K562 (cell line): ENCODE measurements around the gene CDX1. TPM values are rescaled to one million over a fixed set of nuclear protein-coding genes. Genes with fewer than 3 reads are reported as not detected.

ENCODE experiments used
- ATAC-seq: fragments of 200-7000 bp; cut with Tn5 transposase; 3 replicates; pipeline ENCODE4 v1.9.1; 2020; ENCODE audit warnings: moderate library complexity
- BruUV-seq: library from RNA; stranded (reverse); fragments of 400-500 nt; replicated peaks from 2 replicates; lab custom pipeline; 2021; lab: Mats Ljungman, UMichigan
- CTCF ChIA-PET: fragments of 300-600 bp; formaldehyde crosslinking; extraction: SDS; loops from one replicate; lab custom pipeline; 2021; ENCODE audit warnings: low intra/inter-chr PET ratio; lab: Yijun Ruan, JAX
- POLR2A ChIA-PET: fragments of 300-600, 350-650 bp; sonication (Branson Sonifier 250); formaldehyde crosslinking; extraction: SDS; loops from one replicate; lab custom pipeline; 2021; ENCODE audit warnings: antibody characterized with exemption, inconsistent platforms; lab: Yijun Ruan, JAX
- DNase-seq, 4 experiments: peaks; one replicate each; pipeline versions ENCODE4 v3.0.0 to v3.0.0-alpha.2; 2011 to 2018; ENCODE audit warnings: low spot score in 3 of 4, mixed read lengths in 3 of 4; ENCODE audit errors: extremely low read depth in 1 of 4
- FAIRE-seq: peaks from 2 replicates; lab custom pipeline; 2011; peaks lifted over from hg19 to GRCh38; lab: Jason Lieb, UNC
- H2AFZ ChIP-seq: 2 replicates; pipeline ENCODE4 v1.6.0; 2011; ENCODE audit warnings: low read depth, low read length, control low read depth, inconsistent platforms
- H3K27ac ChIP-seq: fragments of 200-600 bp; 3 replicates; pipeline ENCODE4 v1.8.0; 2011; ENCODE audit warnings: low read depth, mild to moderate bottlenecking, control low read depth, inconsistent platforms, low read length, moderate library complexity, mixed read lengths; ENCODE audit errors: extremely low read depth
- H3K27me3 ChIP-seq, 2 experiments: fragments of 300-600 bp in 1 of 2; 2 replicates in 1 of 2; 3 replicates in 1 of 2; pipeline versions ENCODE4 v1.6.0 to v1.8.0; 2011; ENCODE audit warnings: inconsistent platforms in 2 of 2, low read length in 2 of 2, mild to moderate bottlenecking in 1 of 2, mixed read lengths in 1 of 2, moderate library complexity in 1 of 2; ENCODE audit not compliant: control insufficient read depth in 2 of 2, insufficient read depth in 2 of 2
- H3K36me3 ChIP-seq: fragments of 300-600 bp; 3 replicates; pipeline ENCODE4 v1.8.0; 2011; ENCODE audit warnings: mild to moderate bottlenecking, low read length, inconsistent platforms; ENCODE audit not compliant: control insufficient read depth, insufficient read depth
- H3K4me1 ChIP-seq, 2 experiments: fragments of 200-600 bp in 1 of 2; replicated peaks in 1 of 2; 2 replicates in 1 of 2; 3 replicates in 1 of 2; pipeline versions ENCODE4 v1.5.1 to v1.8.0; 2011; ENCODE audit warnings: inconsistent platforms in 2 of 2, low read length in 2 of 2, mild to moderate bottlenecking in 1 of 2, mixed read lengths in 1 of 2, moderate library complexity in 1 of 2; ENCODE audit not compliant: control insufficient read depth in 2 of 2, insufficient read depth in 2 of 2
- H3K4me2 ChIP-seq: 2 replicates; pipeline ENCODE4 v1.6.1; 2011; ENCODE audit warnings: low read length, control low read depth, inconsistent platforms, mixed read lengths; ENCODE audit not compliant: insufficient read depth
- H3K4me3 ChIP-seq: fragments of 200-600 bp; sonication (generic), shearing (Covaris generic); 2 replicates; pipeline ENCODE4 v1.5.1; 2016; ENCODE audit warnings: control low read depth, inconsistent platforms
- H3K79me2 ChIP-seq: fragments of 200-600 bp; 3 replicates; pipeline ENCODE4 v1.8.0; 2011; ENCODE audit warnings: low read length, inconsistent platforms; ENCODE audit not compliant: control insufficient read depth, insufficient read depth
- H3K9ac ChIP-seq, 2 experiments: 2 replicates each; pipeline versions ENCODE4 v1.6.0 to v1.6.1; 2011; ENCODE audit warnings: low read depth in 2 of 2, low read length in 2 of 2, control low read depth in 1 of 2, inconsistent platforms in 1 of 2, mild to moderate bottlenecking in 1 of 2, mixed read lengths in 1 of 2; ENCODE audit not compliant: insufficient read depth in 1 of 2
- H3K9me1 ChIP-seq: one replicate; pipeline ENCODE4 v1.6.0; 2011; ENCODE audit warnings: inconsistent platforms, mild to moderate bottlenecking, low read length, moderate library complexity; ENCODE audit not compliant: control insufficient read depth, insufficient read depth
- H3K9me3 ChIP-seq: replicated peaks from 2 replicates; pipeline ENCODE4 v1.5.1; 2011; ENCODE audit warnings: low read depth, low read length, inconsistent platforms; ENCODE audit not compliant: control insufficient read depth, insufficient read depth
- H4K20me1 ChIP-seq: replicated peaks from 2 replicates; pipeline ENCODE4 v1.6.1; 2011; ENCODE audit warnings: low read length, inconsistent platforms, mixed read lengths; ENCODE audit not compliant: control insufficient read depth, insufficient read depth
- ATF1 ChIP-seq, 2 experiments: fragments of 450-650 bp in 1 of 2; IDR thresholded peaks; 2 replicates each; pipeline ENCODE4 v1.6.1; 2016; ENCODE audit warnings: missing compliant biosample characterization in 1 of 2, missing genetic modification characterization in 1 of 2
- CREB3L1 ChIP-seq: fragments of 450-650 bp; IDR thresholded peaks from 2 replicates; pipeline ENCODE4 v1.6.1; 2014; ENCODE audit warnings: low read depth, mild to moderate bottlenecking, moderate library complexity, borderline replicate concordance
- CREBBP ChIP-seq: IDR thresholded peaks from one replicate; pipeline ENCODE4 v1.6.1; 2012; ENCODE audit warnings: low read depth, mild to moderate bottlenecking, control low read depth, inconsistent platforms, low read length
- CREM ChIP-seq: IDR thresholded peaks from 2 replicates; pipeline ENCODE4 v1.6.1; 2014; ENCODE audit warnings: antibody characterized with exemption, low read depth
- HNRNPL ChIP-seq: fragments of 200-400 bp; formaldehyde crosslinking; IDR thresholded peaks from 2 replicates; pipeline ENCODE4 v1.6.1; 2017; ENCODE audit warnings: low read depth, mild to moderate bottlenecking, low read length
- MNT ChIP-seq, 2 experiments: fragments of 450-650 bp; conservative IDR thresholded peaks; 2 replicates each; pipeline ENCODE4 v1.6.1; 2017; ENCODE audit warnings: mild to moderate bottlenecking in 2 of 2, moderate library complexity in 2 of 2
- NR2C1 ChIP-seq, 2 experiments: fragments of 450-650 bp; IDR thresholded peaks; 2 replicates each; pipeline ENCODE4 v1.6.1; 2017; ENCODE audit warnings: mild to moderate bottlenecking in 2 of 2, antibody characterized with exemption in 1 of 2, inconsistent platforms in 1 of 2, missing compliant biosample characterization in 1 of 2, missing genetic modification characterization in 1 of 2
- PHF20 ChIP-seq: fragments of 450-650 bp; IDR thresholded peaks from 2 replicates; pipeline ENCODE4 v1.6.1; 2018; ENCODE audit not compliant: partially characterized antibody
- PRDM10 ChIP-seq: fragments of 450-650 bp; IDR thresholded peaks from 2 replicates; pipeline ENCODE4 v1.6.1; 2018; ENCODE audit not compliant: partially characterized antibody
- RAD21 ChIP-seq, 2 experiments: fragments of 250-450 bp in 1 of 2; fragments of 450-650 bp in 1 of 2; sonication (Bioruptor Pico) in 1 of 2; formaldehyde crosslinking in 1 of 2; IDR thresholded peaks in 1 of 2; conservative IDR thresholded peaks in 1 of 2; 2 replicates each; pipeline versions ENCODE4 v1.4.0 to v1.8.0; 2020 to 2022; ENCODE audit warnings: mild to moderate bottlenecking in 2 of 2, moderate library complexity in 1 of 2
- TBL1XR1 ChIP-seq, 2 experiments: IDR thresholded peaks; 2 replicates each; pipeline ENCODE4 v1.6.1; 2012; ENCODE audit warnings: improper control_type of control experiment in 2 of 2, low read length in 2 of 2, mild to moderate bottlenecking in 1 of 2
- ZBTB17 ChIP-seq: fragments of 450-650 bp; formaldehyde crosslinking; IDR thresholded peaks from 2 replicates; pipeline ENCODE4 v1.4.0; 2020; ENCODE audit warnings: mild to moderate bottlenecking
- ZKSCAN3 ChIP-seq: fragments of 250-450 bp; sonication (Bioruptor Pico); IDR thresholded peaks from 2 replicates; pipeline ENCODE4 v1.4.0; 2020
- WGBS: fragments of 100-300 bp; shearing (Covaris generic); methylation state at CpG from one replicate; pipeline ENCODE4 v1.1.6; 2016; ENCODE audit warnings: low coverage, mixed read lengths; ENCODE audit not compliant: insufficient coverage; ENCODE audit errors: missing lambda C conversion rate; 5-methylcytosine and 5-hydroxymethylcytosine counted together
- in situ Hi-C: fragments of 300-500 bp; cut with MboI; formaldehyde crosslinking; loops from 4 replicates; pipeline ENCODE4 v1.15.0; 2018; ENCODE audit warnings: inconsistent platforms, mixed read lengths
- intact Hi-C: fragments of 100-400 bp; cut with micrococcal nuclease; formaldehyde crosslinking; loops from 2 replicates; pipeline ENCODE4 v1.14.2; 2022
- polyA plus RNA-seq, 8 experiments: library from polyadenylated mRNA; depleted of rRNA in 4 of 8; stranded (reverse) in 5 of 8; unstranded in 3 of 8; fragments of >200 nt; fragmentation: Nextera tagmentation in 2 of 8; fragmentation: Illumina TruSeq in 1 of 8; extraction: Ambion mirVana in 2 of 8; extraction: Trizol in 1 of 8; gene quantifications; 2 replicates each; pipeline versions ENCODE4 v1.2.1 to v1.2.3, GENCODE V29; 2011 to 2014; ENCODE audit warnings: inconsistent platforms in 1 of 8, missing spikeins in 1 of 8
- total RNA-seq, 7 experiments: library from RNA; depleted of rRNA in 6 of 7; stranded (reverse); fragments of >200 nt in 6 of 7; fragmentation: Illumina TruSeq in 2 of 7; extraction: Trizol in 2 of 7; gene quantifications; 2 replicates each; pipeline versions ENCODE4 v1.2.1 to v1.2.3, GENCODE V29; 2011 to 2021; ENCODE audit warnings: low replicate concordance in 1 of 7

The CDX1 gene
- total and polyA plus RNA-seq, 9 of the 15 experiments (the other 6 are each of a cell fraction or from before 2014, with no cell fraction given): 0.06 to 0.16 TPM; not detected in 7

DNA sequence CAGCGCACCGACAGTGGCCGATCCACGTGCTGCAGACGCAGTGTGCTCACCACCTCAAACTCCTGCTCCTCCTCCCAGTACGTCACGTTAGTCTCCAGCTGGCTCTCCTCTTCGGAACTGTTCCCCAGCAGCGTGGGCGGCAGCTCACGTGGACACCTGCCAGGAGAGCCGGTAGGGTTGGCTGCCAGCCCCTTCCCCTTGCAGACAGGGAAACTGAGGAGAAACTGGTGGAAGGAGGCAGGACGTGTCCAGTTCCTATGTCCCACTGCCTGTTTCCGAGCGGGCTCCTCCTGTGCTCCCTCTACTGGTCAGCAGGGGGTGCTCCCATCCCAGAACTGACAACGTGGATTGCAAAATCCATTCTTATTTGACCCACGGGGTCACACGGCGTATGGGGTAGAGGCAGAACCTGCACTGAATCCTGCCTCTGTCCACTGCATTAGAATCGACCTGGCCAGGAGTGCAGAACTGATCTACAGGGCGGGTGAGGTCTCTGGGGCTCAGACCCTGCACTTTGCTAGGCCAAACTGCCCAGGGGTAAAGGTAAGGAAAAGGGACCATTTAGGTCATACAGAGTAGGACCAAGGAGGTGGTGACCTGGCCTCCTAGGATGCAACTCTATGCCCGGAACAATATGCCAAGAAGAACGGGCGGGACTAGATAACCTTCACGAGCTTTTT lies 36.6 kb upstream of the CDX1 start:
- Histone ChIP-seq H3K4me1 (peaks cover 8 to 11% of the 10 kb centered on the region in 2 experiments; a peak in 4 of 5 replicates), H3K4me2 (peak overlapping the region; percentile 81), H3K4me3 (peak overlapping the region; percentile 14; the same call in 1 of the 2 replicates), H3K9me3 (no peaks in the 10 kb centered on the region), H3K27me3 (peaks cover 5 to 20% of the 10 kb centered on the region in 2 experiments; a peak in 4 of 5 replicates), H3K9me1 (no peaks in the 10 kb centered on the region), H3K27ac (no peak overlapping the region), H4K20me1 (peaks cover 3% of the 10 kb centered on the region; the same call in 1 of the 2 replicates), H3K36me3 (no peaks in the 10 kb centered on the region), H3K79me2 (no peaks in the 10 kb centered on the region), H2AFZ (peak overlapping the region; percentile 98), H3K9ac (peak overlapping the region; percentile 47 to 81; a peak in 2 of 4 replicates)
- in situ Hi-C loops (loop anchor here (5.0 kb wide), 1 partner anchor 92 kb away; no protein-coding TSS in a partner anchor), intact Hi-C loops (loop anchor here (1.0 to 10.0 kb wide), 4 partner anchors 31 to 295 kb away; no protein-coding TSS in a partner anchor)
- ChIA-PET CTCF (interaction anchor here (0.5 to 2.7 kb wide), 6 partner anchors 11 to 220 kb away, joined by 3 to 36 read pairs (median 6); no protein-coding TSS in a partner anchor), POLR2A (no interaction called here)
- DNase-seq: peak; percentile 82 to 91 (median 89)
- peak; percentile 92 for FAIRE-seq
- peak; percentile 93 for ATAC-seq
- no TSS peak for BruUV-seq
- WGBS: 11% methylated on average over 23 of the region's 25 CpGs
- TF ChIP-seq ZKSCAN3 (CRISPR knock-in tag) (no peak), CREM (peak; percentile 23; the same call in 1 of the 2 replicates), TBL1XR1 (IDR thresholded peaks at IDR 0.05; ENCODE audit: low read length in 2 of 2) (0 out of 4 replicates have a peak, but pooled peaks of 1 of the 2 experiments have one; percentile 14), CREBBP (no peak), PHF20 (no peak), PRDM10 (no peak), ATF1 (CRISPR knock-in tag; IDR thresholded peaks at IDR 0.05) (no peak), ATF1 (tag; IDR thresholded peaks at IDR 0.05) (peak; percentile 82), MNT (conservative IDR thresholded peaks at IDR 0.05) (peak in 1 of 2 experiments; percentile 77; a peak in 1 of 4 replicates), ZBTB17 (CRISPR knock-in tag) (0 out of 2 replicates have a peak, but pooled peaks have one; percentile 29), CREB3L1 (no peak), HNRNPL (no peak), RAD21 (CRISPR knock-in tag; conservative IDR thresholded peaks at IDR 0.05 in 1 of 2, IDR thresholded peaks at IDR 0.05 in 1 of 2) (peak; percentile 97), NR2C1 (IDR thresholded peaks at IDR 0.05) (no peak; the same call in 1 of the 2 replicates), NR2C1 (tag; IDR thresholded peaks at IDR 0.05) (peak; percentile 85)
